Stimulated activated naive CD4-positive, alpha-beta T cell (primary cell): ENCODE data around the gene SMIM24.
"Not testable (repeated sequence)": the region's sequence is repeated elsewhere in the genome, so short reads cannot be mapped to it uniquely, and the experiment has no call there.

Experiments used
- DNase-seq, 6 experiments: peaks; one replicate each; lab custom pipeline; 2025; lab: John Stamatoyannopoulos, UW

The SMIM24 gene

DNA sequence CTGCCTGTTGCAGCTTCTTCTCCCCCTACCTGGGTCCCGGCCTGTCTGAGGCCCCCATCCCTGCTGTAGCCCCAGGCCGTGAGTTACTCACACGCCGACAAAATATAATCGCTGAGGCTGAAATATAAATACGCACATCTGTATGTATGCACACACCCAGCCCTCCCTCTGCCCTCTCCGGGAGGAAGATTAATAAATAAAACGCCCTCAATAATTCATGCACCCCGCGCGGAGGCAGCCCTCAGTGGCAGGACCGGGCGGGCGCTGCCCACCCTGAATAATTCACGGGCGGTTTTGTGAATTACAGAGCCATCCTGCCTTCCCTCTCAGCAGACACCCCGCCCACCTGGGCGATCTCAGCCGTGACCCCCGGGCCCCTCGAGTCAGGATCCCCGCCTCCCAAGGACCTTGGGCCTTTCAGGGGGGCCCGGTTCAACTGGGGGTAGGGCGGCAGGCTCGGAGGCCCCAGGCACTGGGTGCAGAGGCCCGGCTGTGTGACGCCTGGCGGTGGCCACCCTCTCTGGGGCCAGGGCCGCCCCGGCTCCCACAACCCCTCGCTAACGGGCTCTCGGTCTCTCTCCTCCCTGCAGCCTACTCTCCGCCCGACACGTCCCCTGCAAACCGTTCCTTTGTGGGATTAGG lies 24.2 kb downstream of the SMIM24 start:
- DNase-seq = no peak

DNA sequence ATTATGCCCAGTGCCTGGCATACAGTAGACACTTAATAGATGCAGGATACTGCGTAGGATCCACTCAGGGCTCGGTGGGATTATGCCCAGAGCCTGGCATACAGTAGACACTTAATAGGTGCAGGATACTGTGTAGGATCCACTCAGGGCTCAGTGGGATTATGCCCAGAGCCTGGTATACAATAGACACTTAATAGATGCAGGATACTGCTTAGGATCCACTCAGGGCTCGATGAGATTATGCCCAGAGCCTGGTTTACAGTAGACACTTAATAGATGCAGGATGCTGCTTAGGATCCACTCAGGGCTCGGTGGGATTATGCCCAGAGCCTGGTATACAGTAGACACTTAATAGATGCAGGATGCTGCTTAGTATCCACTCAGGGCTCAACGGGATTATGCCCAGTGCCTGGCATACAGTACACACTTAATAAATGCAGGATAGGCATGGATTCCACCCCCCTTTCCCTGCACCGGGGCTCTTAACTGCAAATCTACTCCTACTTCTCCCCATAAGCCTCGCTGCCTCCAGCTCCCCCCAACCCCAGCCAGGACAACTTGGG lies 24.9 kb downstream of the SMIM24 start:
- DNase-seq = no peak

DNA sequence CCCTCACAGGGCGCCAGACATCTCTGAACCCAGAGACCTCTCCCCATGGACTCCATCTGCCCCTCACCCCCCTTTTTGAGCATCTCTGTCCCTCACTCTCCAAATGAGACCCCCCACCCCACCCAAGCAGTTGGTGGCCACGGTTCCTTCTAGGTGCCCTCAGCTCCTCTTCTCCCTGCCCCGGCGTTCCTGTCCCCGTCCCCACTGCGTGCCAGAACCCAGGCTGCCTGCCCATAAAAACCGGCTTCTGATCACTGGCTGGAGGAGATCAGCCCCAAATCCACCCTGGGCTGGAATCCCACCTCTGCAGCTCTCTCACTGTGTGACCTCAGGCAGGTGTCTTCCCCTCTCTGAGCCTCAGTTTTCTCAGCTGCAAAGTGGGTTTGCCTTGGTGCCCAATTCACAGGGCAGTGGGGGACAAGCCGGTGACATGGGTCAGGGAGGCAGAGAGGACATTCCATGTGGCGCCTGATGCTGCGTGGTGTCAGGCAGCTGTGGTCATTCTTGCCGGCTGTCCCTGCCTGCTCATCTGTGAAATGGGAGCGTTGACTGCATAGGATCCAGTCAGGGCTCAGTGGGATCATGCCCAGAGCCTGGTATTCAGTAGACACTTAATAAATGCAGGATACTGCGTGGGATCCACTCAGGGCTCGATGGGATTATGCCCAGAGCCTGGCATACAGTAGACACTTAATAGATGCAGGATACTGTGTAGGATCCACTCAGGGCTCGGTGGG lies 25.5 kb downstream of the SMIM24 start:
- no peak for DNase-seq

DNA sequence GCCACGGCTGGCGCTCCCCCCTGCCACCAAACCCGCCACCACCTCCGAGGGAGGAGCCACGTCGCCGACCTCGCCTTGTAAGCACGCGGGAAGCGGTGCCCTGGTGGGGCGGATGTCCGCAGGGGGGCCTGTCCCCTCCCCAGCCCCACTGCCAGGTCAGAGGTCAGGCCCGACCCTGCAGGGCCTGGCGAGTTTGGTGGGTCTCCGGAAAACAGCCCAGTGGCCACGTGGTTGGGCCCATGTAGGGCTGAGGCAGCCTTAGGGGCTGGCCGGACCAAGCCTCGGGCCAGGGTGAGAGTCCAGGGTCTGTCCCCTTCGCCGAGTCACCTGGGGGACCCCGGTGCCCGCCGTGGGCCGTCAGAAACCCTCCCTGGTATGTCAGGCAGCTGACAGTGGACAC lies 26.5 kb downstream of the SMIM24 start:
- no peak for DNase-seq

DNA sequence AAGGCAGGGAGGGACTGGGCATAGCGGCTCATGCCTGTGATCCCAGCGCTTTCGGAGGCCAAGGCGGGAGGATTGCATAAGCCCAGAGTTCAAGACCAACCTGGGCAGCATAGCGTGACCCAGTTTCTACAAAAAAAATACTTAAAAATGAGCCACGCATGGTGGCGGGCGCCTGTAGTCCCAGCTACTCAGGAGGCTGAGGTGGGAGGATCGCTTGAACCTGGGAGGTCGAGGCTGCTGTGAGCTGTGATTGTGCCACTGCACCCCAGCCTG lies 27.4 kb downstream of the SMIM24 start:
- not testable (repeated sequence) for DNase-seq

DNA sequence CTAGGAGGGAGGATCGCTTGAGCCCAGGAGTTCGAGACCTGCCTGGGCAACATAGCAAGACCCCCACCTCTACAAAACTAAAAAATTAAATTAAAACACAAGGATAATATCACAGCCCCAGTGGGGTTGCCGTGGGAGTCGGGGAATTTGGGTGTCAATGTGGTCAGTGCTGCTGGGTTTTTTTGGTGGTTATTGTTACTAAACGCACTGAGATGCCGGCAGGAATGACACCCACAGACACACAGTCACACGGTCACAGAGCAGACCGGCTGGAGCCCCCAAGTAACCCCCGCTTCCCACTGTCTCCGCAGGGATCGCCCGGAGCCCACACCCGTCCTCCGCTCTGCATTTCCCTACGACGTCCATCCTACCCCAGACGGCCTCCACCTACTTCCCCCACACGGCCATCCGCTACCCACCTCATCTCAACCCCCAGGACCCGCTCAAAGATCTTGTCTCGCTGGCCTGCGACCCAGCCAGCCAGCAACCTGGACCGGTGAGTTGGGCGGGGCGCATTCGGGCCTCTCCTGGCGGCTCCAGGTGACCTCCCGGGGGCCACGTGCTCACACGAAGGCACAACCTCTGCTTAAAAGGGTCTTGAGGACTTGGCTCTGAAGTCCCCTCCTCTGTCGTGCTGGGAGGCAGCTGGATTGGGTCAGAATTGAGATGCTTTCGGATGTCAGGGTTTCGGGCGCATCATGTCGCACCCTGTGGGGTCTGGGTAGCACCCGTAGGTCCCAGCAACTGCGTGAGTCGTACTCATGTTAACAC lies 28.0 kb downstream of the SMIM24 start:
- no peak for DNase-seq

DNA sequence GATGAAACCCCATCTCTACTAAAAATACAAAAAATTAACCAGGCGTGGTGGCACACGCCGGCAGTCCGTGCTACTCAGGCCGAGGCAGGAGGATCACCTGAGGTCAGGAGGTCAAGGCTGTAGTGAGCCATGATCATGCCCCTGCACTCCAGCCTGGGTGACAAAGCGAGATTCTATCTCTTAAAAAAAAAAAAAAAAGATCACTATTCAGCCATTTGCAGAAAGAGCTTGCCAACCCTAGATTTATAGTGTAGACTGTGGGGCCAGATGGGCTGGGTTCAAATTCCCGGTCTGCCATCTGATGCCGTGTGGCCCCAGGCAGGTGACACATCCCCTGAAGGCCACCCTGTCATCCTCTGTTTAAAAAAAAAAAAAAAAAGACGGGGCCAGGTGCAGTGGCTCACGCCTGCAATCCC lies 28.9 kb downstream of the SMIM24 start:
- no peak for DNase-seq

DNA sequence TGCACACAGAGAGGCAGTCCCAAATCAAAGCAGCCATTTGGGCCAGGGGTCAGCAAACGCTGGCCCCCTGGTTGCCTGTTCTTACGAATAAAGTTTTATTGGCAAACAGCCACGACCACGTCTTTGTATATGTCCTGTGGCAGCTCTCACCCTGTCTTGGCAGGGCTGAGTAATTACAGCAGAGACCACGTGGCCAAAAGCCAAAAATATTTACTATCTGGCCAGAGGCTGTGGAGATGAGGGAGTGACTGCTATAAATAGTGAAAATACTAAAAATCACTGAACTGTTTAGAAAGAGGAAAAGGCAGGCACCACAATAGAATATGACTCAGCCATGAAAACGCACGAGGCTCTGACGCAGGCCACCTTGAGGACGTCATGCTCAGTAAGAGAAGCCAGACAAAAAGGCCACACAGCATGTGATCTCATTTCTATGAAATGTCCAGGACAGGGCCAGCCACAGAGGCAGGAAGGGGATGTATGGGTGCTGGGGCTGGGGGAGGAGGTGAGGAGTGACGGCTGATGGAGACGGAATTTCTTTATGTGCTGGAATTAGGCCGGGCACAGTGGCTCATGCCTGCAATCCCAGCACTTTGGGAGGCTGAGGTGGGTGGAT lies 29.4 kb downstream of the SMIM24 start:
- DNase-seq = no peak

DNA sequence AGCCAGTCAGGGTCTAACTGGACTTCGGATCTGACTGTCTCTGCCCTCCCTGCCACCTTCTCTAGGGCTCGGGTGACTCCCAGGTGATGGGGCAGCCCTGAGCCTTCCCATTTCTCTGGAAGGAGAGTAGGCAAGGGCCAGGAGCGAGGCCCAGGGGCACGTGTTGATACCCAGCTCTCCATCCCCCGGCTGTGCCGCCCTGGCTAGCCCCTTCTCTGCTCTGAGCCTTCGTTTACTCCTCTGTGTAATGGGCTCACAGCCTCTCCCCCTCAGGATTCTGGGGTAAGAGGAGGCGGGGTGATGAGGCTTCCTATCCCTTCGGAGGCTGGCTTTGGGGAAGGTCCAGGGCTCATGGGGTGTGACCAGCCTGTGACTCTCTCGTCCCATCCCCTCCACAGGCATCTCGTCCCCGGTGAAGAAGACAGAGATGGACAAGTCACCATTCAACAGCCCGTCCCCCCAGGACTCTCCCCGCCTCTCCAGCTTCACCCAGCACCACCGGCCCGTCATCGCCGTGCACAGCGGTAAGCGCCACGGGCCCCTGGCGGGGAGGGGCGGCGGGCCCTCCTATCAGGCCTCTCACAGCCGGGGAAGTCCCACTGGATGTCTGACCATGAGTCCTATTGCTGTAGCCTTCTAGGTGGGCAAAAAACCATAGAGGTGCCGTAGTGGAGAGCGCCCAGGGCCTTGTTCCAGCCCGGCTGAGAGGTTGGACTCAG lies 31.6 kb downstream of the SMIM24 start:
- DNase-seq = no peak

DNA sequence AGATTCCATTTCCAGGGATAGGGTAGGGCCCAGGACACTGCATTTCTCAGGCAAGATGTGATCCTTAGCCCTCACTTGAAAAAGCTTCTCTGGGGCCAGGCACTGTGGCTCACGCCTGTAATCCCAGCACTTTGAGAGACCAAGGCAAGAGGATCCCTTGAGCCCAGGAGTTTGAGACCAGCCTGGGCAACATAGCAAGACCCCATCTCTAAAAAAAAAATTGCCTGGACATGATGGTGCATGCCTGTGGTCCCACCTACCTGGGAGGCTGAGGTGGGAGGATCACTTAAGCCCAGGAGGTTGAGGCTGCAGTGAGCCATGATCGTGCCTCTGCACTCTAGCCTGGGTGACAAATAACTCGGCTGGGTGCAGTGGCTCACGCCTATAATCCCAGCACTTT lies 33.7 kb downstream of the SMIM24 start:
- not testable (repeated sequence) for DNase-seq

DNA sequence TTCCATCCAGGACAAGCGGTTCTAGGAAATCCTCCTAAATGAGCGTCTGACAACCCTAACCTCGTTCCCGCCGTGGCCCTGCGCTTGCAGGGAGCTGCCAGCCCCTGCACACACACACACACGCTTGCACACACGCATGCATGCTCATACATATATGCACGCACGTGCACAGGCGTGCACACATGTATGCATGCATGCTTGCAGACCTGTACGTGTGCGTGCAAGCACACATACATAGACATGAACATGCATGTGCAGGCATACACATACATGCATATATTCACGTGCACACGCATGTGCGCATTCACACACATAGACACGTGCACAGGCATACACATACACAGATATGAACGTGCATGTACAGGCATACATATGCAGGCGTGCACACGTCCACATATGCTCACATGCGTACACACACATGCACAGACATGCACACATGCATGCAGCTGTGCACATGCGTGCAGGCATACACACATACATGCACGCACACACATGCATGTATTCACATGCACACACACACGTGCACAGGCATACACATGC lies 35.6 kb downstream of the SMIM24 start:
- DNase-seq = no peak

DNA sequence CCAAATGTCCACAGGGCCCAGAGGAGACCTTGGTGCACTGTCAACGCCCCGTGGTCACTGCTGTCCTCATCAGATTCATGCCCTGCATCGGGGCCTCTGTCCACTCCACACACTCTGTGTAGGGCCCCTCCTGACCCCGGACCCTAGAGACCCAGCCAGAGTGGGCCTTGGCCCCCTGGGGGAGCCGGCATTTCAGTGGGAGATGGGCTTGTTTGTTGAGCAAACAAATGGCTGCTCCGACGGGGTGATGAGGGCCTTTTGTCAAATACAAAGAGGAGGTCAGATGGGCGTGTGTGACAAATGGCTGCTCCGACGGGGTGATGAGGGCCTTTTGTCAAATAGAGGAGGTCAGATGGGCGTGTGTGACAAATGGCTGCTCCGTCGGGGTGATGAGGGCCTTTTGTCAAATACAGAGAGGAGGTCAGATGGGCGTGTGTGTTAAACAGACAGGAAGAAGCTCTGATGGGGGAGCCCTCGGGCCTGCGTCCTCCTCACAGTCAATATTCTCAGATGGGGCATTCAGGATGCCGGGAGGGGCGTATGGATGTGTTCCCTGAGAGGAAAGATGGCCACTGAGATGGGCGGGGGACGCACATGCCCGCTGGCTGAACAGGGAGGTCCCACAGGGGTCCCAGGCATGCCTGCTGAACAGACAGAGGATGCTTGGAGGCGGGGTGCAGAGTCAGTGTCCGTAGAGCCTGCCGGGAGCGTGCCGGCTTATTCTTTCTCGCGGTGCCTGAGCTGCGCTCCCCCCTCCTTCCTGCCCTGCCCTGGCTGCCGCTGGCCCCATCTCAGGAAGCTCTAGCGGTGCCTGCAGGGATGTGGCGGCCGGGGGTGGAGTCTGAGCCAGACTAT lies 36.3 kb downstream of the SMIM24 start:
- no peak for DNase-seq

DNA sequence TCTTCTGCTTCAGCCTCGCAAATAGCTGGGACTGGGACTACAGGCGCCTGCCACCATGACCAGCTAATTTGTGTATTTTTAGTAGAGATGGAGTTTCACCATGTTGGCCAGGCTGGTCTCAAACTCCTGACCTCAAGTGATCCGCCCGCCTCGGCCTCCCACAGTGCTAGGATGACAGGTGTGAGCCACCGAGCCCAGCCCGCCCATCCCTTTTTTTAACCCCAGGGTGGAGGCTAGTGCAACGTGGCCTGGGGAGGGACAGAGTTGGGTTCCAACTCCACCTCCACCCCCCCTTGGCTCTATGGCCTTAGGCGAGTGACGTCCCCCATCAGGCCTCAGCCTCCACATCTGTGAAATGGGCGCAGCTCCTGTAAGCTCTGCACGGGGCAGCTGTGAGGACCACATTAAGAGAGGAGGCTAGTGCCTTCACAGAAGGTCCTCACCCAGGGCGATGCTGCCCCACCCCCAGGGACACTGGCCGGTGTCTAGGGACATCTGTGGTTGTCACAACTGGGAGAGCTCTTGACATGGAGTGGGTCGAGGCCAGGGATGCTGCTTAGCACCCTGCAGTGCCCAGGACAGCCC lies 37.7 kb downstream of the SMIM24 start:
- DNase-seq = no peak

DNA sequence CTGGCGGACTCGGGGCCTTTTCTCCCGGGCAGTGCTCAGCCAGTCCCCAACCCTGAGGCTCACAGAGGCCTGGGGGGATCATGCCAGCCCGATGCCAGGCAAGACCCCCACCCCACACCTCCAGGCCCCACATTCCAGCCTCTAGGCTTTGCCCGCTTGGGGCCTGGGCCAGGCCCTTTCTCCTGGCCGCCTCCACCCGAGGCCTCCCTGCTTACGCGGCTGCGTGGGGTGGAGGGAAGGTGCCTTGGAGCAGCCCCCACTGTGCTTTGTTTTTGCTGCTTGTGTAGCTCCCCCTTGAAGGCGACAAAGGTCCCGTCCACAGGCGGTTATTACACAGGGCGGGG lies 38.4 kb downstream of the SMIM24 start:
- no peak for DNase-seq

DNA sequence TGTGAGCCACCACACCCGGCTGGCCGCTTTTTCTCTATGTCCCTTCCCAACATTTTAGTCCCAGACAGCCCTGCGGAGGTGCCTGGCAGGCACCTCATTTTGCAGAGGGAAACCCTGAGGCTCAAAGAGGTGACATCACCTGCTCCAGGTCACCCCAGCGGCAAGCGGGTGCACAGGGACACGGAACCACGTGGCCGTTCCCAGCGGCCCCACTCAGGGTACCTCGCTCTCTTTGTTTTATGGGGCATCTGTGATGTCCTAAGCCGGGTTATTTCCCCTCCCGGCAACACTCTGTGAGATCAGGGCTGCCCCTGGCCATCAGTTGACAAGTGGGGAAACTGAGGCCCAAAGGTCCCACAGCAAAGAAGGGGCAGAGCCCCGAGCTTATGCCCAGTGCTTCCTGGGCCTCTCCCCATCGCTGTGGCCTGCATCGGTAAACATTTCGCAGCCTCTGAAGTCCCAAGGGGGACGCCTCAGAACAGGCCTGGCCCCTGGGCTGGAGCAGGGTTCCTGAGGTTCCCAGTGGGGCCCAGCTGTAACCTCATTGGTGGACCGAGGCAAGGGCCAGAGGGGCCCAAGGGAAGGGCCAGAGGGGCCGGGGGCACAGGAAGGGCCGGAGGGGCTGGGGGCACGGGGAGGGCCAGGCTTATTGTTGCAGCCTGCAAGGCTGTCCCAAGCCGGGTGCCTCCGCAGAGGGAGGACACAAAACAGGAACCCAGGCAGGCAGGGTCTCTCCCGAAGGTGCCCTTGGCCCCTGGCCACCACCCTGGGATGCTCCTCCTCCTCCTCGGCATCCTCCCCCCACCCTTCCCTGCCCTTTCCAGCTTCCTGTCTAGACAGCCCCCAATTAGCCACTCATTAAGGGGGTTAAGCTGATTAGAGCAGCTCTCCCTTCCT lies 39.0 kb downstream of the SMIM24 start:
- DNase-seq = no peak

DNA sequence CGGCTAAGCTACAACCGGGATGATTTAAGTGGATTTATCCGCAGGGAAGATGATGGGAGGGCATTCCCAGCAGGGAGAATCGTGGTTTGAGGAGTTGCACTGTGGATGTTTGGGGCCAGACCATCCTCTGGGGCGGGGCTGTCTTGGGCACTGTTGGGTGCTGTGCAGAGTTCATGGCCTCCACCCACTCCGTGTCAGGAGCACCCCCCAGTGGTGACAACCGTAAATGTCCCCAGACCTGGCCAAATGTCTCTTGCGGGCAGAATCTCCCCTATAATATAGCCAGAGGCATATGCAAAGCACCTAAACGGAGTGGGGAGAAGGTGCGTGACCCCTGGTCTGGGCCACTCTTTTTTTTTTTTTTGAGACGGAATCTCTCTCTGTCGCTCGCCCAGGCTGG lies 40.2 kb downstream of the SMIM24 start:
- DNase-seq = peak; percentile 6 to 59 (median 32)

DNA sequence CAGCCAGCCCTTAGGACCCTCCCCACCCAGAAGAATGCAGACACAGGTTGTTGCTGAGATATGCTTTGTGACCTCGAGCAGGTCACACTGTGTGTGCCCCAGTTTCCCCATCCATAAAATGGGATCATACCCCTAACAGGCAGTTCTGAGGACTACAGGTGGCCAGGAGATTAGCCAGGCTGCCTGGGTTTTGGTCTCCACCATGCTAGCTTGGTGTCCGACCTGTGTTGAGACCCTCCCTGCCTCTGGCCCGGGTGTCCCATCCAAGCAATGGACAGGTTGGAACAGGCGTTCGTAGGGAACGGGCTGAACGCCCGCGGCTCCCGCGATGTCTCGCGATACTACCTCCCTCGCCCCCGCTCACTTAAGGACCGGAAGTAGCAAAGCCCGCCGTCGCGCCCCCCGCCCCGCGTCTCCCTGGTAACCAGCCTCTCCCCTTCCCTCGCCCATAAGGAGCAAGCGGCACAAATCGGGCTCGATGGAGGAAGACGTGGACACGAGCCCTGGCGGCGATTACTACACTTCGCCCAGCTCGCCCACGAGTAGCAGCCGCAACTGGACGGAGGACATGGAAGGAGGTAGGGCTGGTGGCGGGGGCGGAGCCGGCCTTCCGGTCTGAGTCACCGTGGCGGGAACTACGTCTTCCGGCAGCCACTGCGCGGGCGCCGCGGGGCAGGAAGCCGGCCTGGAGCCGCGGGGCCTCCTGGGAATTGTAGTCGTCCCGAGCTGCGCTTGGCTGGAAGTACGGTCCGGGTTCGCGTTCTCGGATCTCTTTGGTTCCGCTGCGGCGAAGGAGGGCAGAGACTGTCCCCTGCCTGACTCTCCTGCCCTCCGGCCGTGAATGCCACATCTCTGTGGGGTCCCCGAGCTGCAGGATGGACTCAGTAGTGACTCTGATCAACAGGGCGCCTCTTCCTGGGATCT lies 45.4 kb downstream of the SMIM24 start:
- peak; percentile 83 to 99 (median 93) for DNase-seq
